ENCODE measurements around the gene GABBR2.
"Not testable (repeated sequence)": the region's sequence is repeated elsewhere in the genome, so short reads cannot be mapped to it uniquely, and the experiment has no call there.

The GABBR2 gene

DNA sequence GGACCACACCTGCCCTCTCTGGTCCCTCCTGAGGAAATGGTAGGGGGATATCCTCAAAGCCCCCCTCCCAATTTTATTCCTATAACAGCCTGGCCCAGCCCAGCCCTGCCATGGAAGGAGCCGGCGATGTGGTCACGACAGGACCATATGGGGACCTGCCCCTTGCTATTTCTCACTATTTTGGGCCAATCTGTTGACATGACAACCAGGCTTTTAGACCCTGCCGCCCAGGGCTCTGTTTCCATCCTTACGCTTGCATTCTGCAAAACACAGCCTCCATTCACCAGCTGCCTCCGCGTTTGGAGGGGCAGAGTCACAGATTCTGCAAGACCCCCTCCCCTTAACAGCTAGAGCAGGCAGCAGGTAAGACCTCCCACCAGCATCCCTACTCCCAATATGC, 112.2 kb downstream of the GABBR2 start:
- DNase-seq (ENCODE audit: low read depth), result no peak

DNA sequence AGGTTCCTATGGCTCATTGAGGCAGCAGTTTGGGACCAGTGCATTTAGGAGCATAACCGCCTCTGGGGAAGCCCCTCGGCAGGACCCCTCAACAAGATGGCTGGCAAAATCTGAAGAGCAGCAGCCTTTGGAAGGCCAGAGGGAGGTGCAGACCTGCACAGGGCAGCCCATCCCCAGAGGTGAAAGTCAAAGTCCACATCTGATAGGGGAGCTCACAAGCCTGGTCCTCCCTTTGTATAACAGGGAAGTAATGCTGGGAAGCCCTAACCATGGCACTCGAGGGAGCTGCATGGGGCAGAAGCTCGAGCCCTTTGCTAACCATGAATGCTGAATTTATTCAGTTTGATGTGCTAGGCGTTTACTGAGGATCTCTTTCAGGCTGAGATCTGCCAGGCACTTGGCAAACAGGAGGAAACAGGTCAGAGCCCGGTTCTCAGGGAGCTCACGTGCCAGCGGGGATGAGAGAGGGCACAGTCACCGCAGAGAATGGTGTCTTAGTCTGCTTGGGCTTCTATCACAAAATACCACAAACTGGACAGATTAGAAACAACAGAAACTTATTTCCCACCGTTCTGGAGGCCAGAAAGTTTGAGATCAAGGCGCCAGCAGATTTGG, 114.1 kb downstream of the GABBR2 start:
- DNase-seq (ENCODE audit: low read depth), result no peak

DNA sequence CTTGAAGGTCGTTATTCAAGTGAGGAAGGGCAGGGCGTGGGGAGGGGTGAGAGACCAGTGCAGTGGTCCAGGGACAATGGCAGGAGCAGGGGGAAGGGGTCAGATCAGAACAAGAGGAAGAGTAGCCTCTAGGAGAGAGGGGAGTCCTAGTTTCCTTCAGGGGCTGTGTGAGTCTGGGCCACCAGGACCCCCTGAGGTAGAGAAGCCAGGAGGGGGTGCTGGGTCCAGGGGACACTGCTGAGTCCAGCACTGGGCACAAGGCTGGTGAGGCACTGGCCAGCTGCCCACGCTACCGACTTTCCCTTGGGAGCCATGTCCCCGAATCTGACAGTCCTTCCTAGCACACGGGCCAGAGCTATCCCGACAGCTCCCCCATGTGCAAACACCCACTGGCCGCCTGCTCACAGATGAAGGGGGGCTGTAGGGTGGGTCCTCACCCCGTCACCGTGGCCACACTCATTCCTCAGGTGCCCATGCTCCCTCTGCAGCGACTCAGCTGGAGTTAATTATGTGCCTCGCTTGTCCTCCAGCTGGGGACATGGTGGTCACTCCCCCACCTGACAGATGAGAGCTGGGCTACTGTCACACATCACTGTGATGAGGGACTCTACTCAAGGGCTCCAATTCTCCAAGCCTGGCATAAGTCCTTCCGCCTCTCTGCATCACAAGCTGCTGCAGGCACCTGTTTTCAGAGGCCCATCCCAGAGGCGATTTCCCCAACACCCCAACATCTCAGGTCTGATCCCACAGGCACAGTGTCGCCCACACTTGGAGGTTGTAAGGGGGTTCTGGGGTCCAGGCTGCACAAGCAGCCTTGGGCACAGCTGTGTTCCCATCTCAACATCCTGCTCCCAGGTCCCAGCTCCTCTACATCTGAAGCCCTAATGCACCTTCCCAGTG, 115.1 kb downstream of the GABBR2 start:
- DNase-seq (ENCODE audit: low read depth), result no peak

DNA sequence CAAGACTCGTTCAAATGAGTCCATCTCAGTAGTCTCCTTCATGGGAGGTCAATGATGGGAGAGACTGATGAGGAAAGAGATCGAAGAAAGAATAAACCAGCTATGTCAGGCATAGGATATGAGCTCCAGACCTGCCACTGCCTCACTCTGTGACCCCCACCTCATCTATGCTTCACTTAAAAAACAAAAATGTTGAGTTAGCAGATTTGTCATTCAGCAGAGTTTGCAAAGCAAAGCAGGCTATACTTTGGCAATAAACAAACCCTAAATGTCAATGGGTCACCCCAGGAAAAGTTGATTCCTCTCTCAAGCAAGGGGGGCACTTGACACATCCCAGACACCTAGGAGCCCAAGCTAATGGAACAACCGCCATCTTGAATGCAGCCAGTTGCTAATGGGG, 117.0 kb downstream of the GABBR2 start:
- DNase-seq (ENCODE audit: low read depth), result no peak

DNA sequence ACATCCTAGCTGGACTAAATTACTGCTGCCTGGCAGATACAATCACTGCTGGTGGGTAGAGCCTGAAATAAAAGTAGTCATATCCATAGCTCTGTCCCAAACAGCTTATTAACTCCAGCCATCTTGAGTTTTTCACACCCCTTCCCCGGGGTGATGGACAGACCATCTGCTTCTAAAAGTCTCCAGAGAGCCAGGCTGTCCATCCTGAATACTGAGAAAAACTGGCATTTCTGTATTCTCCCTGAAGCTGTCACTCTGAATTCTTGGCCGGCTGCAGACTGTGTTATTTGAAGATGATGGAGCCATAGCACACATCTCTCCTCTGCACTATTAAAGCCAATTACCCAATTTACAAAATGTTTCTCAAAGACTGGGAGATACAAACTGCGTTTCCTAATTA, 118.6 kb downstream of the GABBR2 start:
- DNase-seq (ENCODE audit: low read depth), result no peak

DNA sequence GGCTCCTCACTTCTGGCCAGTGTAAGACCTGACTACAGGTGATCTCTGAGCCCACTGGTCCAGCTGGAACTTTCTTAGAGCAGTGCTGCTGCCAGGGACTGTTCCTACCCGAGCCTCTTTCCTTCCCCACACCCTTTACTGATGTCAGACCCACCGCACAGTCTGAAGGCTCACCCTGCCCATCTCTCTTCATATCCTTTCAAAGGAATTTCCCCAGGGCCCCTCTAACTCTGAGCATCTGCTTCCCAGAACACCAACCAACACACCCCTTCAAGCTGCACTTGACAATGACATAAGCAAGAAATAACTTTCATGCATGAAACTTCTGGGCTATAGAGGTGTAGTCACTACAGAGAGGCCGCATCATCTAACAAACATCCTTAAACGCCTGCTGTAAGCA, 119.6 kb downstream of the GABBR2 start:
- no peak for DNase-seq (ENCODE audit: low read depth)

DNA sequence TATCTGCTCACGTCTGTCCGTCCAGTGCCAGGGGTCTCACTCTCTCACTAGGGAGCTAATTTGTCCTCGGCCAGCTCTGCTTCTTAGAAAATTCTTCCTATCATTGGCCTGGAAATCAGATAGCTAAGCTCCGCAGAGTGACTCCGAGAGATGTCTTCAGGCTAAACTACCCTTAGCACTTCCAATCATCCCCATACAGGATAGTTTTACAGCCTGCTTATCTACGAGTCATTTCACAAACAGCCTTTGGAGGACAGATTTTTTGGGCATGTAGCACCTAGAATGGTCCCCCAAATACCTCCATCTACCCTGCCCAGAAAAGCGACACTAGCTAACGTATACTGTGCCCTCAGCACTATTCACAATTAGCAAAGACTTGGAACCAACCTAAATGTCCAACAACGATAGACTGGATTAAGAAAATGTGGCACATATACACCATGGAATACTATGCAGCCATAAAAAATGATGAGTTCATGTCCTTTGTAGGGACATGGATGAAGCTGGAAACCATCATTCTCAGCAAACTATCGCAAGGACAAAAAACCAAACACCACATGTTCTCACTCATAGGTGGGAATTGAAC, 123.8 kb downstream of the GABBR2 start:
- DNase-seq (ENCODE audit: low read depth), result not testable (repeated sequence)

DNA sequence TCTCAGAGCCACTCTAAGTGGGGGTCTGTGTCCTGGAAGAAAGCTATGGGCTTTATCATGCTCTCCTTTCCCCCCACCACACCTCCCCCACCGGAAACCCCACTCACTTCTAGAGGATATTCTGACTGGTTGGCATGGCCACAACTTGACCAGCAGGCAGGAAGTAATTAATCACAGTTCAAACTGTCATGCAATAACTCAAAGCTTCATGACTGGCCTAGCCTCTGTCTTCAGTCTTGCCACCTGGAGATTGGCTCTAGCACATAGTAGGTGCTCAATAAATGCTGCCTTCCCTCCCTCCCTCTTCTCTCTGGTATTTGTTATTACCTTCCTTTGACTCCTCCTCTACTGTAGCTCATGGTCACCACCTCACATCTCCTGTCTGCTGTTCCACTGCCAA, 124.7 kb downstream of the GABBR2 start:
- no peak for DNase-seq (ENCODE audit: low read depth)

DNA sequence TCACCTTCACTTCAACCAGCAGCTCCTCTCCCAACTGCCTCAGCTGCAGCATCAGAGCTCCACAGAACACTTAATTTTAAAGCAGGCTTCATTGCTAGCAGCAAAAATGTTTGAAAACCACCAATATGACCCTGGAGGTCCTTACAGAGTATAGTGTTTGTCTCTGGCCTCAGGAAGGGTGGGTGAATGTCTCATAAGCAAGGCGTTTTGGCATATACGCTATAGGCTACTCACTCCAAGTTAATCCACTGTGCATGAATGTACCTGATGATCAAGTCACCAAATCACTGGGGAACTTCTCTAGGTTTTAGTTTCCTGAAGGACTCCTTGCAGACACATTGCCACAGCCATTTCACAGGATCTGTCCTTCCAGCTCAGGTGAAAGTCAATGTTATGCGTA, 125.3 kb downstream of the GABBR2 start:
- no peak for DNase-seq (ENCODE audit: low read depth)

DNA sequence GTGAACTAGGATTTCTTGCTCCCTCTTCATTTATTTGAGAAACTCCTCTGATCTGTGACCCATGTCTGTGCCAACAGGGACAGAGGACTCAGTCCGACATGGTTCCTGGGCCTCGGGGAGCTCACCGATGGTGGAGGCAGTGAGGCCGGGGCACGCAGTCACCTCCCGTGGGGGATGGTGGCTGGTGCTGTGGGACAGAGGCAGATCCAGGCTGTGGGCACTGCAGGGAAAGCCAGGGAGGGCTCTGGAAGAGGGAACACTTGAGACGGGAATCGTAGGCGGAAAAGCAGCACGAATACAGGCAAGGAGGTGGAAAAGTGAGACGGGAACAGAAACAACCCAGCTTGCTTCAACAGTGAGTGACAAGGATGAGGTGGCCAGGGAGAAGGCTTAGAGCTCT, 127.8 kb downstream of the GABBR2 start:
- no peak for DNase-seq (ENCODE audit: low read depth)

DNA sequence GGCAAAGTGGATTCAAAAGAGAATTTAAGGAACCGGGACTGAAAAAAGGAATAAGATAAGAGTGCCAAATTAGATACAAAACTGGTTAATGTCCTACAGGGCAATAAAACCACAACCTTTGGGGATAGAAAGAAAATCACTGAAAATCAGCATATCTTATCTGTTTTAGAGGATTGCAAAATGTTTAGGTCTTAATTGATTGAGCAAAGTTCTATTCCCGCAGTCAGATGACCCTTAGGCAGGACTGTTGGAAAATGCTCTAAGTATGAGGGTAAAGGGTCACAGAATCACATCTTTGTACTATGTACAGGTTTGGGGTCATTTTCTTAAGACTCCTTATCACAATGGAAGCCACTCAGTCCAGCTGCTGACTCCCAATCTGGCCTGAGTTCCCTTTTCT, 129.0 kb downstream of the GABBR2 start:
- DNase-seq (ENCODE audit: low read depth), result no peak

DNA sequence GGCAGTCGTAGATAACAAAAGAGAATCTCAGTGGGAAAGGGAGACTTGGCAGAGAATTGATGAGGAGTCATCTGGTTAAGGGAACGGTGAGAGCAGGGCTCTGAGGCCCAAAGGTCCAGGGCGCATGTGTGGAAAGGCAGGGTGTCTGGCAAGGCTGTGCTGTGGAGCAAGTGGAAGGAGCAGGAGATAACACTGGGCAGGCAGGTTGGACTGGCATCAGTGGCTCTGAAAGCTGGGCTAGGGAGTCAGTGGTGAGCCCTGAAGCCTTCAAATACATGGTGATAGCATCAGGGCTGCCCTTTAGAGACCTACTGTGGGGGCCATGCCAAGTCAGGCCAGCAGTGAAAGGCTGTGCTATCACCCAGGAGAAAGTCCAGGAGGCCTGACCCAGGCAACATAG, 131.3 kb downstream of the GABBR2 start:
- DNase-seq (ENCODE audit: low read depth), result no peak

DNA sequence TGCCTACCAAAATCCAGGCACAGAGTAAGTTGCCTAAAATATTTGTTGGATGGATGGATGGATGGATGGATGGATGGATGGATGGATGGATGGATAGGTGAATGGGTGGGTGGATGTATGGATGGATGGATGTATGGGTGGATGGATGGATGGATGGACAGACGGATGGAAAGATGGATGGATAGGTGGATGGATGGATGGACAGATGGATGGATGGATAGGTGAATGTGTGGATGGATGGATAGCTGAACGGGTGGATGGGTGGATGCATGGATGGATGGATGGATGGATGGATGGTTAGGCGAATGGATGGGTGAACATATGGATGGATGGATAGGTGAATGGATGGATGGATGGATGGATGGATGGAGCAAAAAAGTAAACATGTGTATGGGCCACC, 131.9 kb downstream of the GABBR2 start:
- DNase-seq (ENCODE audit: low read depth), result no peak

DNA sequence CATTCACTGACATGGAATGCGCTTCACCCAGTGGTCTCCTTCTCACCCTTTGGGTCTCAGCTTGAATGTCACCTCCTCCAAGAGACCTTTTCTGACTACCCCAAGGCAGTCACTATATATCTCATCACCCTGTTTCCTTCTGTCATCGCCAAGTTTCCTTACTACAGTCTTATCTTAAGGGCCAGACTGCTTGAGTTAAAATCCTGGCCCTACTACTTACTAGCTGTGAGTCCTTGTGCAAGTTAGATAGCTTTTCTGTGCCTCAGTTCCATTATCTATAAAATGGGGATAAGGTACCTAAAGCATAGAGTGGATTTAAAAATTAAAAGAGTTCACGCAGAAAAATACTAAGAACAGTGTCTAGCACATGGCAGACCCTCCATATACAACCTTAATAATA, 132.4 kb downstream of the GABBR2 start:
- DNase-seq (ENCODE audit: low read depth), result no peak

DNA sequence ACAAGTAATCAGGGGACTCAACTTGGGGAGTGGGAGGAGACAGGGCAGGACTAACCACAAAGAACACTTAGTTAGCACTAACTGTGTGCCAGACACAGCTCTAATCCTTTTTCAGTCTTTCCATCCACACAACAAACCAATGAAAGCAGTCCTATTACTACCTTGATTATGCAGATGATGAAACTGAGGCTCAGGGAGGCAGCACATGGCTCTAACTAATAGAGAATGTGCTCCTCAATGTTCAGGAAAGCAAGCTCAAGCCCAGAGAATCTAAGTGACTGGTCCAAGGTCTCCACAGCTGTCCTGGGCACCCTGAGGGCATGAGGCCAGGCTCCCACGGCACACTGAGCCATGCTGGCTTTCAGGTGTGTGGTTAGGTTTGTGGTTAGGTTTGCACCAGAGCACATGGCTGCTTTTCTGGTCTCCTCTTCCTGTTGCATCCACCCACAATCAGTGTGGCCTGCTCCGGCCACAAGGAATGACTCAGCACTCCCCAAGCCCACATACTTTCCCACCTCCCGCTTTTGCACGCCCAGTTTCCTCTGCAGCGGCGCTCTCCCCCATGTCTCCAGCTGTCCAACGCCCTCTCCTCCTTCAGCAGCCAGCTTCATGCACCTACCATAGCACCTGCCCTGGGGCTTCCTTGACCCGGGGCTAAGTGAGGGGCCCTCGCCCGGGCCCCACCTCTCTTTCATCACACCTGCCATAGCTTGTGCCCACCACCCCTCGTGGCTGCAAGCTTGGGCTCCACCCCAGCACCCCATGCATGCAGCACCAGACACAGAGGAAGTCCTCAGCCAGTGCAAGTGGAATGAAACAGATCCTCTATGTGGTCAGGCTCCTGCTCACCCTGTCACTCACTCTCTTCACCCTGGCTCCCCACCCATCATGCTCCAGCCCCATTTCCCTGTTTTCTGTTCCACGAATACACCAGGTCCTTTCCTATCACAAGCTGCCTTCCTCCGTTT, 133.1 kb downstream of the GABBR2 start:
- no peak for DNase-seq (ENCODE audit: low read depth)

DNA sequence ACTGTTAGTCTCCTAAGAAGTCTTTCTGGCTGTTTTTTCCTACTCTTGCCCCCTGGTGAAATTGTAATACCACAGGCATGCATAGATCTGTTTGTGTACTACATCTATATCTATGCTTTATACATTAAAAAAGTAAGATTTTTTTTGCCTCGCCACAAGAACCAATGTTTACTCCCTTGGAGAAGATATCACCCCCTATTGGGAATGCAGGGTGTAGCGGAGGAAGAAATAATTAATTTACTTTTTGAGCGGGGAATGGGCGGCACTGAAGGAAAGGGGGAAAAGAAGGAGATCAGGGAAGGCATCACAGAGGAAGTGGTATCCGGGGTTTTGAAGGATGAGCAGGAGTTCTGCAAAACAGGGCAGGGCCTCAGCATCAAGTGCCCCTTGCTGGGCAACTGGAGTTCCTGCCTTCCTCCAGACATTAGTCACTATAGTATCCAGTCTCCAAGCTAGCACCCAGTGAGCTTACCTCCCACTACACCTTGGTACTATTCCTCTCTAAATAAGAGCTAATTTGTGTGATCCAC, 134.9 kb downstream of the GABBR2 start:
- DNase-seq (ENCODE audit: low read depth), result no peak

DNA sequence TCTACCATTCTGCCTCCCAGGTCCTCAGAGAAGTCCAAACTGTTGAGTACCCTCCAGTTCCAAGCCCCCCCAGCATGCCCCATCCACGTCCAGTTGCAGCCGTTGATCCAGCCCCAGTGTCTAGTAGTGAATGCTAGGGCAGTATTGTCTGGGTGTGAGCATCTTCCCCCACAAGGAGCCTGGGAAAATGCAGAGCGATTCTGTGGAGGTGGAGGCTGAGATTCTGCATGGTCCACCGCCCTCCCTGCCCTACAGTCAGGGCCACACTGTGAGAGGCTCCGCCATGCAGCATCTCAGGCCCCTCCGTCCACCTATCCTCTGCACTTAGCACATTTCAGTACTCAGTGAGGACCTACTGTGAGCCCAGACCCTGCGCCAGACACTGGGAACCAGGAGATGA, 135.9 kb downstream of the GABBR2 start:
- no peak for DNase-seq (ENCODE audit: low read depth)

DNA sequence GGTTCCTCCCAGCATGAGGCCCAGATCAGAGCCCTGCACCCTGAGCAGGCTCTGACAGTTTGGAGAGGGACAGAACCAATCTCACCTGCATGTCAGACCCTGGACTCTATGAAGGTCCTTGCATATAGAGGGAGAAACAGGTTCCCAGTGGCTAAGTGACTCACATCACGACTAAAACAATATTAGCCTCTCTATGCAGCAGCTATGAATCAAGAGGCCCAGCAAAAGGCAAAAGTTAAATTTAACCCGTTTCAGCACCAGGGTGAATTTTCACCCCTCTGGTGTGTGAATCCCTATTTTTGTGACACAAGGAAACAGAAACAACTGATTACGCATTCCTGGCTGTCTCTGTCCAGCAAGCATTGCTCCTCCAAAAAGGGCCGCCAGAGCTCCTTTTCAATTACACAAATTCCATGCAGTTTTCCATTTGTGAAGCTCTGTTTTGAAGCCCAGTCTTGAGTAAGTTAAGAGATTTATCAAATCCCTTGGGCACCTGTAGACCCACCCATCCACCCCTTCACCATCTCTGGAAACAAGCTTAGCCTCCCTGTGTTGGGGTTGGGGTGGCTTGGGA, 136.6 kb downstream of the GABBR2 start:
- no peak for DNase-seq (ENCODE audit: low read depth)

DNA sequence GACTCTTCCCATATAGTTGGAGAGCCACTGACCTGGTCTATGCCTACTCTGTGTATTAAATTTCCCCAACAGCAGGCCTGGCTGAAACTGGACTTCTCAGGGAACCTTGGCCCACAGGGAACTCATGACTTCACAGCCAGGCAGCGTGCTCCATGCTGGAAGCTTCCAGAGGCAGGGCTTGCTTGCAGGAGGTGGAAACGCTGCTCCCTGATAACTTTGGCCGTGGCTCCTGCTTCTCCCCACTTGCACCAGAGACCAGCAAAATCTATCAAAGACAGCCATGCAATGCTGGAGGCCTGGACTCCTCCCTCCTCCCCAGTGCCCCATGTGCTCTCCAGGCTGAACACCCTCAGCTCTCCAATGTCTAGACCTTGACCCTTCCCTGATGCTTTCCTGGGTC, 137.1 kb downstream of the GABBR2 start:
- no peak for DNase-seq (ENCODE audit: low read depth)

DNA sequence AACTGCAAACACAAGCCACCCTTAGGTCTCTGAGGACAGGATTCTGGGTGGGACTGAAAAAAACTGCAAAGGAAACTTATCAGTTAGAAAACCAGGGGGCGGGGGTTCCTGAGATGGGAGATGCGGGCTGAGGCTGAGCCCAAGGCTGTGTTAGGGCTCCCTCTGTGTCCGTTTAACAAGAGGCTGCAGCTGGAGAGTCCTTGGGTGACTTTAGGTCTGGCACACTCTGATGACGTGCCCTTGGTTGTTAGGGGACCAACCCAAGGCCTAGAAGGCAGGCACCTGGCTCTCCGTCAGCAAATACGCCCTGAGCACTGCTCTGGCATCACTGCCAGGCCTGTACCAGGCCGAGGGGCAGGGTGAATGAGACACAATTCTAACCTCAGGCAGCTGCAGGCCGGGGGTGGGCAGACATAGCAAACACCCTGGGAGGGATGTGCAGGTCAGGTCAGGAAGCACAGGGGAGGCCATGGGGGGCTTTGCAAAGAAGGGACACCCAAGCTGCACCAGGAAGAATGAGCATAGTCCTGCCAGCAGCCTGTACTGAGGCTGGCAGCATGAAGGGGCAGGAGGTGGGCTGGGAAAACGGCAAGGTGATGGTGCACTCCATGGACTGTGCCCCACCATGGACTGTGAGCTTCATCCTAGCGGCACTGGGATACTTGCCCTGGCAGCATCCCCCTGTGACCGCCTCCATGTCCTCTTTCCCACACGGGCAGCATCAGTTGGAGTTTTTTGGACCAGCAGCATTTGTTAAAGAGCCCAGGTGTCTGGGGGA, 137.9 kb downstream of the GABBR2 start:
- no peak for DNase-seq (ENCODE audit: low read depth)

DNA sequence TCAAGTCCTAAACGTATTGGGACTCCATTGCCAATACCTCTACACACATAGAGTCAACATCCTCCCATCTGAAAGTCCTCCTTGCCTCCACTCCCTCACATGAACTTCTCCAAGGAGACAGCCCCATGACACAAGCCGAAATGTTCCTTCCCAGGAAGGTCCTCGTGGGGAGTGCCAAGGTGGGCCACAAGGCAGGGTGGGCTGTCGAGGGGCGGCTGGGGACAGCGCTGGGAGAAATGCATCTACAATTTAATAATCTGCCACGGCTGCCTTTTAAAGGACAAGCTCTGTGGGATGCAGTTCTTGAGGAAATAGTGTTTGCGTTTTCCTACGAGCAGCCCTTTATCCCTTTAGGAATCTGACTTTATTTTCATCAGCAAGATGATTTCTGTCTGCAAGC, 138.7 kb downstream of the GABBR2 start:
- DNase-seq (ENCODE audit: low read depth), result no peak

Measured in stimulated activated CD8-positive, alpha-beta memory T cell treated with anti-CD3 and anti-CD28 coated beads, Interleukin-12 subunit alpha, Interleukin-12 subunit beta, amount 100 ng/mL, for 1 hour (primary cell).